Naive thymus-derived CD4-positive, alpha-beta T cell (primary cell): ENCODE data around the gene C21orf91. TPM values are rescaled to one million over a fixed set of nuclear protein-coding genes. Genes with fewer than 3 reads are reported as not detected.

Source experiments
- ATAC-seq: fragments of 150-1000 bp; cut with Tn5 transposase; 2 replicates; pipeline ENCODE4 v1.10.0; 2021; ENCODE audit warnings: mild to moderate bottlenecking, moderate library complexity
- CTCF ChIA-PET: fragments of 350-600 bp; sonication (Branson Sonifier 250); formaldehyde crosslinking; loops from one replicate; lab custom pipeline; 2021; ENCODE audit warnings: antibody characterized with exemption; lab: Charles Lee
- POLR2A ChIA-PET: fragments of 350-600 bp; sonication (Branson Sonifier 250); formaldehyde crosslinking; loops from one replicate; lab custom pipeline; 2021; ENCODE audit warnings: antibody characterized with exemption, inconsistent platforms; lab: Charles Lee
- DNase-seq, 9 donors: peaks; one replicate each; pipeline versions ENCODE4 v3.0.0 to v3.0.0-alpha.2; 2020 to 2022; ENCODE audit warnings: mixed read lengths in 1 of 9
- H3K27ac ChIP-seq: one replicate; pipeline ENCODE4 v1.7.0; 2013; ENCODE audit warnings: mild to moderate bottlenecking, low read depth, low read length, moderate library complexity
- H3K27me3 ChIP-seq, 2 donors: one replicate each; pipeline ENCODE4 v1.7.0; 2013; ENCODE audit warnings: low read length in 2 of 2, mild to moderate bottlenecking in 2 of 2, moderate library complexity in 2 of 2; ENCODE audit not compliant: control insufficient read depth in 2 of 2, insufficient read depth in 2 of 2
- H3K36me3 ChIP-seq, 3 experiments: 1 replicate in 2 of 3; 2 replicates in 1 of 3; pipeline ENCODE4 v1.7.0; 2013; ENCODE audit warnings: low read length in 3 of 3, mild to moderate bottlenecking in 3 of 3, moderate library complexity in 1 of 3; ENCODE audit not compliant: insufficient read depth in 3 of 3, control insufficient read depth in 2 of 3
- H3K4me1 ChIP-seq, 2 donors: one replicate each; pipeline ENCODE4 v1.7.0; 2013; ENCODE audit warnings: low read length in 2 of 2, mild to moderate bottlenecking in 2 of 2, moderate library complexity in 1 of 2; ENCODE audit not compliant: control insufficient read depth in 2 of 2, insufficient read depth in 2 of 2
- H3K4me3 ChIP-seq: 2 replicates; pipeline ENCODE4 v1.7.0; 2013; ENCODE audit warnings: mild to moderate bottlenecking, low read length
- H3K9me3 ChIP-seq, 3 experiments: 1 replicate in 2 of 3; 2 replicates in 1 of 3; pipeline ENCODE4 v1.7.0; 2013; ENCODE audit warnings: low read length in 3 of 3; ENCODE audit not compliant: control insufficient read depth in 2 of 3
- H3K27ac Mint-ChIP-seq, 9 donors: one replicate each; pipeline ENCODE4 v1.8.0; 2020 to 2022; ENCODE audit warnings: mixed read lengths in 9 of 9, mild to moderate bottlenecking in 8 of 9, moderate library complexity in 5 of 9, inconsistent platforms in 2 of 9
- H3K27me3 Mint-ChIP-seq, 5 donors: one replicate each; pipeline ENCODE4 v1.8.0; 2021 to 2022; ENCODE audit warnings: mixed read lengths in 5 of 5, mild to moderate bottlenecking in 1 of 5
- H3K36me3 Mint-ChIP-seq, 5 donors: one replicate each; pipeline ENCODE4 v1.8.0; 2020 to 2022; ENCODE audit warnings: mixed read lengths in 5 of 5, mild to moderate bottlenecking in 3 of 5, inconsistent platforms in 1 of 5
- H3K4me1 Mint-ChIP-seq, 7 donors: one replicate each; pipeline ENCODE4 v1.8.0; 2020 to 2022; ENCODE audit warnings: mixed read lengths in 7 of 7, mild to moderate bottlenecking in 3 of 7, inconsistent platforms in 1 of 7
- H3K4me3 Mint-ChIP-seq, 10 donors: one replicate each; pipeline ENCODE4 v1.8.0; 2020 to 2022; ENCODE audit warnings: mild to moderate bottlenecking in 10 of 10, mixed read lengths in 10 of 10, moderate library complexity in 6 of 10, inconsistent platforms in 2 of 10
- H3K9me3 Mint-ChIP-seq, 11 donors: one replicate each; pipeline ENCODE4 v1.8.0; 2020 to 2022; ENCODE audit warnings: mixed read lengths in 11 of 11, mild to moderate bottlenecking in 4 of 11, inconsistent platforms in 1 of 11, moderate library complexity in 1 of 11
- intact Hi-C, 2 donors: fragments of 100-400 bp; cut with micrococcal nuclease; formaldehyde crosslinking; loops; one replicate each; pipeline ENCODE4 v1.15.1; 2023
- polyA plus RNA-seq, 2 donors: library from polyadenylated mRNA; unstranded; fragments of 300-500 nt; fragmentation: Illumina TruSeq; gene quantifications; one replicate each; pipeline ENCODE4 v1.2.3, GENCODE V29; 2021
- total RNA-seq, 6 experiments: library from RNA in 5 of 6; stranded (reverse) in 5 of 6; gene quantifications; 1 replicate in 5 of 6; 2 replicates in 1 of 6; pipeline ENCODE4 v1.2.3 and lab custom pipeline; 2021 to 2026

Gene C21orf91
- total RNA-seq (10 to 100 TPM; 26.0 to 59.8 (median 57.7) TPM), polyA plus RNA-seq (10 to 100 TPM; 34.6 to 40.8 TPM), total RNA-seq (lab: John Stamatoyannopoulos, UW) (26.1 reads per million, percentile 56 among the genes with 10 or more reads in this experiment)

GRCh38 chr21:17819114-17819876 lies at the start of gene C21orf91:
TSS of gene C21orf91 (minus strand) at chr21:17819356. CDS start at chr21:17818318, 1,038 bp downstream.
- peaks cover 26 to 34% of the 10 kb centered on the region in 2 donors for H3K4me1 ChIP-seq
- H3K27me3 ChIP-seq, result no peaks in the 10 kb centered on the region
- H3K9me3 Mint-ChIP-seq, result peaks cover 0 to 5% (median 0%) of the 10 kb centered on the region in 11 donors
- CTCF ChIA-PET, result interaction anchor here (0.7 to 1.0 kb wide), 3 partner anchors 20 to 80 kb away, joined by 4 read pairs; no protein-coding TSS in a partner anchor
- H3K27ac ChIP-seq, result peak within 1 kb of the TSS; percentile 89
- ATAC-seq (peak; percentile 94), DNase-seq (peak; percentile 78 to 92 (median 91))
- no peaks in the 10 kb centered on the region for H3K9me3 ChIP-seq
- peak within 1 kb of the TSS; percentile 94 to 100 (median 97) for H3K4me3 Mint-ChIP-seq
- H3K36me3 Mint-ChIP-seq, result peaks cover 1 to 29% (median 8%) of the 10 kb centered on the region in 5 donors
- POLR2A ChIA-PET, result interaction anchor here (1.0 to 5.9 kb wide), 17 partner anchors 8 to 210 kb away, joined by 3 to 148 read pairs (median 5); no protein-coding TSS in a partner anchor
- H3K27ac Mint-ChIP-seq, result peak within 1 kb of the TSS; percentile 96 to 100 (median 100)
- peak within 1 kb of the TSS; percentile 71 for H3K4me3 ChIP-seq
- intact Hi-C loops, result loop anchor here (1.0 to 2.0 kb wide), 11 partner anchors 14 to 306 kb away; partner anchors contain the start of genes BTG3 (in 1 of the 2) and CXADR (in 1 of the 2)
- no peaks in the 10 kb centered on the region for H3K27me3 Mint-ChIP-seq
- H3K36me3 ChIP-seq, result peaks cover 0 to 6% (median 0%) of the 10 kb centered on the region in 3 experiments
- H3K4me1 Mint-ChIP-seq, result peaks cover 28 to 63% (median 50%) of the 10 kb centered on the region in 7 donors

GRCh38 chr21:17866590-17866989 lies 47.4 kb upstream of the C21orf91 start:
- intact Hi-C loops, result no loop called here
- Histone ChIP-seq H3K27me3 (no peaks in the 10 kb centered on the region), H3K4me3 (no peak overlapping the region), H3K9me3 (no peaks in the 10 kb centered on the region), H3K27ac (no peak overlapping the region), H3K4me1 (no peaks in the 10 kb centered on the region), H3K36me3 (no peaks in the 10 kb centered on the region)
- DNase-seq (no peak), ATAC-seq (no peak)
- ChIA-PET CTCF (no interaction called here), POLR2A (no interaction called here)
- Mint-ChIP-seq H3K4me1 (no peaks in the 10 kb centered on the region), H3K9me3 (peaks cover 0 to 7% (median 0%) of the 10 kb centered on the region in 11 donors), H3K27me3 (peaks cover 0 to 8% (median 0%) of the 10 kb centered on the region in 5 donors), H3K27ac (no peak overlapping the region), H3K4me3 (no peak overlapping the region), H3K36me3 (no peaks in the 10 kb centered on the region)

GRCh38 chr21:17859661-17860060 lies 40.5 kb upstream of the C21orf91 start:
- Mint-ChIP-seq H3K27ac (no peak overlapping the region), H3K36me3 (no peaks in the 10 kb centered on the region), H3K4me1 (no peaks in the 10 kb centered on the region), H3K27me3 (peaks cover 0 to 4% (median 0%) of the 10 kb centered on the region in 5 donors), H3K4me3 (no peak overlapping the region), H3K9me3 (peaks cover 0 to 5% (median 0%) of the 10 kb centered on the region in 11 donors)
- intact Hi-C loops, result no loop called here
- Histone ChIP-seq H3K4me1 (no peaks in the 10 kb centered on the region), H3K9me3 (no peaks in the 10 kb centered on the region), H3K27me3 (no peaks in the 10 kb centered on the region), H3K4me3 (no peak overlapping the region), H3K36me3 (no peaks in the 10 kb centered on the region), H3K27ac (no peak overlapping the region)
- POLR2A ChIA-PET, result no interaction called here
- no peak for DNase-seq
- no peak for ATAC-seq
- CTCF ChIA-PET, result no interaction called here

GRCh38 chr21:17858747-17859146 lies 39.6 kb upstream of the C21orf91 start:
- no peaks in the 10 kb centered on the region for H3K4me1 ChIP-seq
- no peaks in the 10 kb centered on the region for H3K36me3 ChIP-seq
- H3K9me3 ChIP-seq, result no peaks in the 10 kb centered on the region
- Mint-ChIP-seq H3K4me1 (no peaks in the 10 kb centered on the region), H3K4me3 (no peak overlapping the region), H3K9me3 (peaks cover 0 to 5% (median 0%) of the 10 kb centered on the region in 11 donors), H3K27me3 (peaks cover 0 to 6% (median 0%) of the 10 kb centered on the region in 5 donors), H3K27ac (no peak overlapping the region), H3K36me3 (no peaks in the 10 kb centered on the region)
- POLR2A ChIA-PET, result no interaction called here
- CTCF ChIA-PET, result interaction anchor here (0.7 kb wide), 1 partner anchor 23 kb away, joined by 3 read pairs; no protein-coding TSS in a partner anchor
- no peak overlapping the region for H3K27ac ChIP-seq
- DNase-seq, result no peak
- no peak overlapping the region for H3K4me3 ChIP-seq
- ATAC-seq, result no peak
- H3K27me3 ChIP-seq, result no peaks in the 10 kb centered on the region
- intact Hi-C loops, result no loop called here

- H3K36me3 Mint-ChIP-seq, result no peaks in the 10 kb centered on the region
- no peak overlapping the region for H3K27ac Mint-ChIP-seq
- ATAC-seq (no peak), DNase-seq (no peak)
- peaks cover 0 to 3% (median 0%) of the 10 kb centered on the region in 11 donors for H3K9me3 Mint-ChIP-seq
- Histone ChIP-seq H3K36me3 (no peaks in the 10 kb centered on the region), H3K9me3 (peaks cover 0 to 6% (median 0%) of the 10 kb centered on the region in 3 experiments), H3K4me1 (no peaks in the 10 kb centered on the region), H3K27me3 (no peaks in the 10 kb centered on the region), H3K27ac (no peak overlapping the region), H3K4me3 (no peak overlapping the region)
- H3K4me1 Mint-ChIP-seq, result no peaks in the 10 kb centered on the region
- intact Hi-C loops, result no loop called here
- POLR2A ChIA-PET, result no interaction called here
- H3K27me3 Mint-ChIP-seq, result peaks cover 0 to 5% (median 0%) of the 10 kb centered on the region in 5 donors
- CTCF ChIA-PET, result no interaction called here
- no peak overlapping the region for H3K4me3 Mint-ChIP-seq
Measured at GRCh38 chr21:17854745-17855144, 35.6 kb upstream of the C21orf91 start.

GRCh38 chr21:17853393-17854275 lies 34.5 kb upstream of the C21orf91 start:
- intact Hi-C loops, result no loop called here

More at GRCh38 chr21:17853393-17854275, 34.5 kb upstream of the C21orf91 start:
- POLR2A ChIA-PET, result no interaction called here
- ATAC-seq, result no peak
- no peak overlapping the region for H3K27ac Mint-ChIP-seq
- H3K4me3 ChIP-seq, result no peak overlapping the region
- H3K9me3 Mint-ChIP-seq, result peaks cover 0 to 2% (median 0%) of the 10 kb centered on the region in 11 donors
- no peak for DNase-seq
- H3K27me3 ChIP-seq, result no peaks in the 10 kb centered on the region
- H3K9me3 ChIP-seq, result peaks cover 0 to 7% (median 0%) of the 10 kb centered on the region in 3 experiments
- CTCF ChIA-PET, result no interaction called here
- no peaks in the 10 kb centered on the region for H3K36me3 ChIP-seq
- no peaks in the 10 kb centered on the region for H3K4me1 Mint-ChIP-seq
- no peak overlapping the region for H3K4me3 Mint-ChIP-seq
- H3K27ac ChIP-seq, result no peak overlapping the region
- peaks cover 0 to 4% (median 0%) of the 10 kb centered on the region in 5 donors for H3K27me3 Mint-ChIP-seq
- no peaks in the 10 kb centered on the region for H3K4me1 ChIP-seq
- no peaks in the 10 kb centered on the region for H3K36me3 Mint-ChIP-seq
